ENCODE results near the gene GPM6B.

The GPM6B gene

GRCh38 chrX:13734278-13735172 is 82.4 kb downstream of the GPM6B start, which contains the start of the genes OFD1 and TRAPPC2:
Gene OFD1, plus strand, starts transcription at chrX:13734748. Its CDS starts 324 bp downstream, at chrX:13735072.
Gene TRAPPC2, minus strand, starts transcription at chrX:13734620. Its CDS starts 14,657 bp downstream, at chrX:13719963.
- peak within 1 kb of the TSS; percentile 89 for H3K18ac ChIP-seq (ENCODE audit: low read length)
- H4K8ac ChIP-seq (ENCODE audit: low read depth, low read length), result no peak within 1 kb of the TSS
- peak within 1 kb of the TSS; percentile 48 for H3K4me2 ChIP-seq (ENCODE audit: insufficient read depth, low read length, poor library complexity, severe bottlenecking)
- H3K14ac ChIP-seq (ENCODE audit: low read length), result no peak within 1 kb of the TSS
- H2BK120ac ChIP-seq (ENCODE audit: low read depth, low read length), result no peak within 1 kb of the TSS
- peak within 1 kb of the TSS; percentile 88 for H3K27ac ChIP-seq (replicated peaks; ENCODE audit: low read length)
- no peak within 1 kb of the TSS for H2BK12ac ChIP-seq (ENCODE audit: low read length)
- H4K91ac ChIP-seq (ENCODE audit: low read depth, low read length, poor library complexity), result no peak within 1 kb of the TSS
- H3K4me1 ChIP-seq (ENCODE audit: control insufficient read depth in 2 of 2, insufficient read depth in 1 of 2, low read depth in 1 of 2, low read length in 2 of 2), result peaks cover 2 to 7% of the 10 kb centered on the region in 2 donors
- H3K23ac ChIP-seq (ENCODE audit: low read depth, low read length, poor library complexity), result peak within 1 kb of the TSS; percentile 89
- H3K27me3 ChIP-seq (ENCODE audit: control insufficient read depth in 3 of 3, insufficient read depth in 3 of 3, low read depth in 1 of 3, low read length in 3 of 3), result no peaks in the 10 kb centered on the region
- peak; percentile 85 for DNase-seq (ENCODE audit: low spot score)
- H2BK15ac ChIP-seq (ENCODE audit: low read length), result no peak within 1 kb of the TSS
- H2BK5ac ChIP-seq (ENCODE audit: low read length), result no peak within 1 kb of the TSS
- peak within 1 kb of the TSS; percentile 92 for H2AFZ ChIP-seq (ENCODE audit: low read length)
- no peak within 1 kb of the TSS for H3K4ac ChIP-seq (ENCODE audit: low read length)
- peaks cover 0 to 41% of the 10 kb centered on the region in 2 donors for H3K36me3 ChIP-seq (replicated peaks in 1 of 2; ENCODE audit: control insufficient read depth in 2 of 2, insufficient read depth in 2 of 2, low read length in 2 of 2)
- H3K4me3 ChIP-seq (ENCODE audit: low read length in 2 of 2), result peak within 1 kb of the TSS; percentile 74 to 94
- whole genome bisulfite sequencing, 2 donors (ENCODE audit: extremely low coverage in 2 of 2, insufficient read length in 2 of 2, insufficient replicate concordance in 1 of 2), result no CpG with 5 or more reads among the region's 75 CpGs
- peaks cover 2% of the 10 kb centered on the region for H3K79me1 ChIP-seq (ENCODE audit: low read depth, low read length)
- H2AK5ac ChIP-seq (ENCODE audit: low read depth, low read length), result no peak within 1 kb of the TSS
- H3K9ac ChIP-seq (ENCODE audit: low read depth, low read length, poor library complexity), result peak within 1 kb of the TSS; percentile 81
- no peaks in the 10 kb centered on the region for H3K9me3 ChIP-seq (replicated peaks in 1 of 2; ENCODE audit: control insufficient read depth in 2 of 2, insufficient read depth in 1 of 2, low read depth in 1 of 2, low read length in 2 of 2)

- Histone ChIP-seq H2BK15ac (ENCODE audit: low read length) (no peak overlapping the region), H3K9ac (ENCODE audit: low read depth, low read length, poor library complexity) (no peak overlapping the region), H3K79me1 (ENCODE audit: low read depth, low read length) (peaks cover 2% of the 10 kb centered on the region), H3K36me3 (replicated peaks in 1 of 2; ENCODE audit: control insufficient read depth in 2 of 2, insufficient read depth in 2 of 2, low read length in 2 of 2) (peaks cover 0 to 32% of the 10 kb centered on the region in 2 donors), H3K4me3 (ENCODE audit: low read length in 2 of 2) (peak overlapping the region in 1 of 2 donors; percentile 74), H4K91ac (ENCODE audit: low read depth, low read length, poor library complexity) (no peak overlapping the region), H4K8ac (ENCODE audit: low read depth, low read length) (no peak overlapping the region), H3K4me2 (ENCODE audit: insufficient read depth, low read length, poor library complexity, severe bottlenecking) (peak overlapping the region; percentile 33), H3K27ac (replicated peaks; ENCODE audit: low read length) (no peak overlapping the region), H3K14ac (ENCODE audit: low read length) (no peak overlapping the region), H2AFZ (ENCODE audit: low read length) (peak overlapping the region; percentile 92), H3K27me3 (ENCODE audit: control insufficient read depth in 3 of 3, insufficient read depth in 3 of 3, low read depth in 1 of 3, low read length in 3 of 3) (no peaks in the 10 kb centered on the region), H3K4ac (ENCODE audit: low read length) (no peak overlapping the region), H3K9me3 (replicated peaks in 1 of 2; ENCODE audit: control insufficient read depth in 2 of 2, insufficient read depth in 1 of 2, low read depth in 1 of 2, low read length in 2 of 2) (no peaks in the 10 kb centered on the region), H2BK5ac (ENCODE audit: low read length) (no peak overlapping the region), H3K18ac (ENCODE audit: low read length) (no peak overlapping the region), H3K23ac (ENCODE audit: low read depth, low read length, poor library complexity) (no peak overlapping the region), H3K4me1 (ENCODE audit: control insufficient read depth in 2 of 2, insufficient read depth in 1 of 2, low read depth in 1 of 2, low read length in 2 of 2) (peaks cover 2 to 7% of the 10 kb centered on the region in 2 donors), H2BK120ac (ENCODE audit: low read depth, low read length) (no peak overlapping the region), H2AK5ac (ENCODE audit: low read depth, low read length) (no peak overlapping the region), H2BK12ac (ENCODE audit: low read length) (no peak overlapping the region)
- WGBS, 2 donors (ENCODE audit: extremely low coverage in 2 of 2, insufficient read length in 2 of 2, insufficient replicate concordance in 1 of 2), result no CpG with 5 or more reads among the region's 4 CpGs
- DNase-seq (ENCODE audit: low spot score), result no peak
Observed at GRCh38 chrX:13733506-13733905, 83.4 kb downstream of the GPM6B start.

GRCh38 chrX:13732246-13733067 is 84.4 kb downstream of the GPM6B start:
- H2BK5ac ChIP-seq (ENCODE audit: low read length), result no peak overlapping the region
- H3K36me3 ChIP-seq (replicated peaks in 1 of 2; ENCODE audit: control insufficient read depth in 2 of 2, insufficient read depth in 2 of 2, low read length in 2 of 2), result peaks cover 0 to 22% of the 10 kb centered on the region in 2 donors
- no peaks in the 10 kb centered on the region for H3K27me3 ChIP-seq (ENCODE audit: control insufficient read depth in 3 of 3, insufficient read depth in 3 of 3, low read depth in 1 of 3, low read length in 3 of 3)
- H3K23ac ChIP-seq (ENCODE audit: low read depth, low read length, poor library complexity), result no peak overlapping the region
- H3K27ac ChIP-seq (replicated peaks; ENCODE audit: low read length), result no peak overlapping the region
- no peak overlapping the region for H3K18ac ChIP-seq (ENCODE audit: low read length)
- H3K14ac ChIP-seq (ENCODE audit: low read length), result no peak overlapping the region
- no peak overlapping the region for H3K4me3 ChIP-seq (ENCODE audit: low read length in 2 of 2)
- no peak overlapping the region for H2BK15ac ChIP-seq (ENCODE audit: low read length)
- no peak overlapping the region for H2AK5ac ChIP-seq (ENCODE audit: low read depth, low read length)
- H3K79me1 ChIP-seq (ENCODE audit: low read depth, low read length), result peaks cover 2% of the 10 kb centered on the region
- no peak overlapping the region for H3K4ac ChIP-seq (ENCODE audit: low read length)
- no peak overlapping the region for H2BK12ac ChIP-seq (ENCODE audit: low read length)
- no CpG with 5 or more reads among the region's 7 CpGs for WGBS, 2 donors (ENCODE audit: extremely low coverage in 2 of 2, insufficient read length in 2 of 2, insufficient replicate concordance in 1 of 2)
- H4K8ac ChIP-seq (ENCODE audit: low read depth, low read length), result no peak overlapping the region
- H4K91ac ChIP-seq (ENCODE audit: low read depth, low read length, poor library complexity), result no peak overlapping the region
- H3K4me1 ChIP-seq (ENCODE audit: control insufficient read depth in 2 of 2, insufficient read depth in 1 of 2, low read depth in 1 of 2, low read length in 2 of 2), result peaks cover 2 to 7% of the 10 kb centered on the region in 2 donors
- H2BK120ac ChIP-seq (ENCODE audit: low read depth, low read length), result no peak overlapping the region
- H2AFZ ChIP-seq (ENCODE audit: low read length), result no peak overlapping the region
- DNase-seq (ENCODE audit: low spot score), result no peak
- H3K9ac ChIP-seq (ENCODE audit: low read depth, low read length, poor library complexity), result no peak overlapping the region
- no peak overlapping the region for H3K4me2 ChIP-seq (ENCODE audit: insufficient read depth, low read length, poor library complexity, severe bottlenecking)
- H3K9me3 ChIP-seq (replicated peaks in 1 of 2; ENCODE audit: control insufficient read depth in 2 of 2, insufficient read depth in 1 of 2, low read depth in 1 of 2, low read length in 2 of 2), result no peaks in the 10 kb centered on the region

All from neuronal stem cell (in vitro differentiated cells).